GM18526 (cell line): Measurements from ENCODE around the gene MYT1.

Experiments
- POLR2A ChIP-seq: IDR thresholded peaks from 3 replicates; pipeline ENCODE4 v1.6.1; 2011; ENCODE audit not compliant: insufficient read length; ENCODE audit errors: extremely low read depth

Gene MYT1

GRCh38 chr20:64245746-64246595 lies 81.7 kb downstream of the MYT1 start:
- no peak for TF ChIP-seq POLR2A

- no peak for TF ChIP-seq POLR2A
These were observed 82.5 kb downstream of the MYT1 start for GRCh38 chr20:64246616-64247306.

- TF ChIP-seq POLR2A: no peak
These were observed 83.0 kb downstream of the MYT1 start for GRCh38 chr20:64247307-64247618.

GRCh38 chr20:64247970-64248841 lies 84.0 kb downstream of the MYT1 start:
- no peak for TF ChIP-seq POLR2A

- no peak for TF ChIP-seq POLR2A
These were observed 85.8 kb downstream of the MYT1 start for GRCh38 chr20:64250027-64250426.

GRCh38 chr20:64253000-64253383 lies 88.7 kb downstream of the MYT1 start:
- no peak for TF ChIP-seq POLR2A

- no peak for TF ChIP-seq POLR2A
These were observed 89.2 kb downstream of the MYT1 start for GRCh38 chr20:64253443-64253842.

- no peak for TF ChIP-seq POLR2A
These were observed 89.9 kb downstream of the MYT1 start for GRCh38 chr20:64254156-64254555.

GRCh38 chr20:64254571-64255360 lies 90.5 kb downstream of the MYT1 start:
- TF ChIP-seq POLR2A: no peak

GRCh38 chr20:64255361-64256281 lies 91.4 kb downstream of the MYT1 start, which contains the start of gene PCMTD2:
PCMTD2 (plus strand) TSS chr20:64255748; CDS start chr20:64259966, 4,218 bp downstream.
- peak; percentile 87 for TF ChIP-seq POLR2A

GRCh38 chr20:64256282-64256935 lies 92.2 kb downstream of the MYT1 start:
- no peak for TF ChIP-seq POLR2A

GRCh38 chr20:64257107-64257757 lies 93.0 kb downstream of the MYT1 start:
- no peak for TF ChIP-seq POLR2A

- TF ChIP-seq POLR2A: no peak
These were observed 94.0 kb downstream of the MYT1 start for GRCh38 chr20:64258071-64258823.
